H1 (cell line): Measurements from ENCODE around the gene LGALS4. TPM values are rescaled to one million over a fixed set of nuclear protein-coding genes. Genes with fewer than 3 reads are reported as not detected.
"Not testable (repeated sequence)": the region's sequence is repeated elsewhere in the genome, so short reads cannot be mapped to it uniquely, and the experiment has no call there.

ENCODE experiments used
- CTCF ChIA-PET: fragments of 300-600 bp; sonication (Branson Sonifier 250); formaldehyde crosslinking; loops from one replicate; lab custom pipeline; 2021; ENCODE audit not compliant: partially characterized antibody; lab: Charles Lee
- POLR2A ChIA-PET: fragments of 300-600 bp; sonication (Branson Sonifier 250); formaldehyde crosslinking; loops from one replicate; lab custom pipeline; 2021; ENCODE audit warnings: inconsistent platforms; ENCODE audit not compliant: partially characterized antibody; lab: Charles Lee
- DNase-seq, 2 experiments: peaks; one replicate each; pipeline versions ENCODE4 v3.0.0 to v3.0.0-alpha.2; 2010 to 2022; ENCODE audit warnings: low spot score in 2 of 2, low read depth in 1 of 2, mixed read lengths in 1 of 2
- FAIRE-seq: peaks from 2 replicates; lab custom pipeline; 2011; peaks lifted over from hg19 to GRCh38; lab: Jason Lieb, UNC
- H2AFZ ChIP-seq: 2 replicates; pipeline ENCODE4 v1.8.1; 2012; ENCODE audit warnings: low read length, inconsistent platforms
- H2AK5ac ChIP-seq: 2 replicates; pipeline ENCODE4 v1.6.1; 2013; ENCODE audit warnings: low read depth, low read length
- H2BK120ac ChIP-seq: replicated peaks from 2 replicates; pipeline ENCODE3; 2013; ENCODE audit warnings: low read depth, low read length, inconsistent platforms
- H2BK12ac ChIP-seq: 2 replicates; pipeline ENCODE4 v1.6.1; 2013; ENCODE audit warnings: low read depth, low read length
- H2BK15ac ChIP-seq: 2 replicates; pipeline ENCODE4 v1.6.1; 2013; ENCODE audit warnings: low read length
- H2BK20ac ChIP-seq: 2 replicates; pipeline ENCODE4 v1.6.1; 2013; ENCODE audit warnings: low read length
- H2BK5ac ChIP-seq: 2 replicates; pipeline ENCODE4 v1.6.1; 2013; ENCODE audit warnings: low read depth, low read length
- H3K14ac ChIP-seq: 2 replicates; pipeline ENCODE4 v1.6.1; 2013; ENCODE audit warnings: inconsistent platforms; ENCODE audit not compliant: insufficient read length
- H3K18ac ChIP-seq: 2 replicates; pipeline ENCODE4 v1.6.1; 2013; ENCODE audit warnings: low read length; ENCODE audit errors: extremely low read depth
- H3K23ac ChIP-seq: 2 replicates; pipeline ENCODE4 v1.6.1; 2013; ENCODE audit warnings: inconsistent platforms; ENCODE audit not compliant: insufficient read length
- H3K23me2 ChIP-seq: 2 replicates; pipeline ENCODE4 v1.6.1; 2013; ENCODE audit warnings: low read depth, low read length
- H3K27ac ChIP-seq: 2 replicates; pipeline ENCODE4 v1.6.1; 2011; ENCODE audit warnings: low read depth, low read length, inconsistent platforms
- H3K27me3 ChIP-seq, 4 experiments: replicated peaks in 1 of 4; 1 replicate in 1 of 4; 2 replicates in 3 of 4; pipeline versions ENCODE4 v1.6.1 to v1.8.1; 2011 to 2013; ENCODE audit warnings: low read length in 3 of 4, mild to moderate bottlenecking in 3 of 4, inconsistent platforms in 2 of 4, mixed read lengths in 2 of 4, moderate library complexity in 1 of 4; ENCODE audit not compliant: control insufficient read depth in 3 of 4, insufficient read depth in 3 of 4; ENCODE audit errors: extremely low read depth in 1 of 4
- H3K36me3 ChIP-seq, 4 experiments: 2 replicates each; pipeline versions ENCODE4 v1.6.1 to v1.8.1; 2011 to 2013; ENCODE audit warnings: mild to moderate bottlenecking in 4 of 4, low read length in 3 of 4, moderate library complexity in 2 of 4, control low read depth in 1 of 4, inconsistent platforms in 1 of 4; ENCODE audit not compliant: insufficient read depth in 4 of 4, control insufficient read depth in 2 of 4
- H3K4ac ChIP-seq: replicated peaks from 2 replicates; pipeline ENCODE3; 2013; ENCODE audit warnings: low read length, low read depth, mixed read lengths, inconsistent platforms; ENCODE audit not compliant: insufficient read length
- H3K4me1 ChIP-seq, 4 experiments: replicated peaks in 1 of 4; 1 replicate in 1 of 4; 2 replicates in 3 of 4; pipeline versions ENCODE4 v1.6.1 to v1.8.1; 2011 to 2013; ENCODE audit warnings: low read length in 3 of 4, inconsistent platforms in 2 of 4, mixed read lengths in 1 of 4; ENCODE audit not compliant: insufficient read depth in 4 of 4, control insufficient read depth in 3 of 4
- H3K4me2 ChIP-seq, 2 experiments: 2 replicates each; pipeline versions ENCODE4 v1.6.1 to v1.8.1; 2011 to 2013; ENCODE audit warnings: low read depth in 2 of 2, low read length in 2 of 2, control low read depth in 1 of 2, inconsistent platforms in 1 of 2, mild to moderate bottlenecking in 1 of 2; ENCODE audit not compliant: insufficient read depth in 1 of 2
- H3K4me3 ChIP-seq, 4 experiments: fragments of 200-600, 300-600 bp in 1 of 4; sonication (generic), shearing (Covaris generic), sonication (Bioruptor Twin) in 1 of 4; 2 replicates each; pipeline versions ENCODE4 v1.5.1 to v1.8.1; 2011 to 2016; ENCODE audit warnings: low read length in 4 of 4, low read depth in 3 of 4, control low read depth in 2 of 4, inconsistent platforms in 2 of 4, mild to moderate bottlenecking in 2 of 4, mixed read lengths in 1 of 4, moderate library complexity in 1 of 4; ENCODE audit not compliant: insufficient read depth in 2 of 4; ENCODE audit errors: extremely low read depth in 1 of 4
- H3K56ac ChIP-seq: replicated peaks from 2 replicates; pipeline ENCODE3; 2013; ENCODE audit warnings: low read depth, mild to moderate bottlenecking, mixed read lengths, low read length, inconsistent platforms; ENCODE audit not compliant: insufficient read length
- H3K79me1 ChIP-seq: 2 replicates; pipeline ENCODE4 v1.6.1; 2013; ENCODE audit warnings: low read depth, low read length, control low read depth
- H3K79me2 ChIP-seq, 2 experiments: 2 replicates each; pipeline versions ENCODE4 v1.6.1 to v1.8.1; 2012 to 2013; ENCODE audit warnings: low read length in 2 of 2, mild to moderate bottlenecking in 2 of 2, inconsistent platforms in 1 of 2; ENCODE audit not compliant: insufficient read depth in 2 of 2, control insufficient read depth in 1 of 2
- H3K9ac ChIP-seq, 4 experiments: replicated peaks in 1 of 4; 1 replicate in 1 of 4; 2 replicates in 3 of 4; pipeline versions ENCODE4 v1.6.1 to v1.8.1; 2011 to 2013; ENCODE audit warnings: low read depth in 3 of 4, low read length in 3 of 4, control low read depth in 2 of 4, mild to moderate bottlenecking in 2 of 4, moderate library complexity in 2 of 4, inconsistent platforms in 1 of 4; ENCODE audit errors: extremely low read depth in 1 of 4
- H3K9me3 ChIP-seq, 2 experiments: 2 replicates each; pipeline versions ENCODE4 v1.6.1 to v1.8.1; 2012 to 2013; ENCODE audit warnings: mild to moderate bottlenecking in 2 of 2, moderate library complexity in 2 of 2, control low read depth in 1 of 2, inconsistent platforms in 1 of 2, low read depth in 1 of 2, low read length in 1 of 2, mixed read lengths in 1 of 2; ENCODE audit not compliant: insufficient read depth in 2 of 2
- H4K20me1 ChIP-seq, 2 experiments: replicated peaks in 1 of 2; 2 replicates each; pipeline versions ENCODE3 to v1.8.1; 2011 to 2013; ENCODE audit warnings: inconsistent platforms in 2 of 2, low read length in 2 of 2, mild to moderate bottlenecking in 1 of 2; ENCODE audit not compliant: insufficient read depth in 2 of 2, control insufficient read depth in 1 of 2
- H4K5ac ChIP-seq: 2 replicates; pipeline ENCODE4 v1.6.1; 2013; ENCODE audit warnings: low read length, low read depth, mixed read lengths, inconsistent platforms; ENCODE audit not compliant: insufficient read length
- H4K8ac ChIP-seq: 2 replicates; pipeline ENCODE4 v1.8.0; 2013; ENCODE audit warnings: mild to moderate bottlenecking, moderate library complexity, low read length, inconsistent platforms; ENCODE audit not compliant: insufficient read depth; ENCODE audit errors: extremely low read depth
- H4K91ac ChIP-seq: replicated peaks from 2 replicates; pipeline ENCODE3; 2013; ENCODE audit warnings: low read length, mixed read lengths, inconsistent platforms; ENCODE audit not compliant: insufficient read length
- SIX5 ChIP-seq: IDR thresholded peaks from 2 replicates; pipeline ENCODE4 v1.6.1; 2011; ENCODE audit warnings: mild to moderate bottlenecking, low read depth, low read length
- WGBS, 2 experiments: shearing (Covaris generic) in 1 of 2; methylation state at CpG; one replicate each; pipeline versions ENCODE4 v1.1.6 to v1.1.7; 2013 to 2015; ENCODE audit warnings: low lambda C conversion rate in 2 of 2, mixed read lengths in 2 of 2, inconsistent platforms in 1 of 2, low coverage in 1 of 2, missing lambda C conversion rate in 1 of 2; ENCODE audit not compliant: insufficient replicate concordance in 2 of 2, insufficient coverage in 1 of 2, insufficient read length in 1 of 2; ENCODE audit errors: extremely low coverage in 1 of 2, missing lambda C conversion rate in 1 of 2; 5-methylcytosine and 5-hydroxymethylcytosine counted together
- polyA plus RNA-seq, 7 experiments: library from polyadenylated mRNA; depleted of rRNA in 3 of 7; stranded (reverse) in 5 of 7; unstranded in 2 of 7; fragments of >200 nt in 5 of 7; fragments of 200-250 nt in 2 of 7; gene quantifications; 1 replicate in 5 of 7; 2 replicates in 1 of 7; 4 replicates in 1 of 7; pipeline versions ENCODE4 v1.2.1 to v1.2.3, GENCODE V29; 2011 to 2013; ENCODE audit warnings: missing spikeins in 2 of 7, mixed read lengths in 2 of 7
- total RNA-seq: library from RNA; stranded (reverse); fragmentation: NEBNext Ultra II Directional; extraction: Animal tissue kit (Norgen Biotek cat#: 25700); gene quantifications from 2 replicates; pipeline ENCODE4 v1.2.1, GENCODE V29; 2021

LGALS4 gene
- total and polyA plus RNA-seq, 2 of the 8 experiments (the other 6 are each of a cell fraction or from before 2014, with no cell fraction given): 0.32 to 0.37 TPM

DNA sequence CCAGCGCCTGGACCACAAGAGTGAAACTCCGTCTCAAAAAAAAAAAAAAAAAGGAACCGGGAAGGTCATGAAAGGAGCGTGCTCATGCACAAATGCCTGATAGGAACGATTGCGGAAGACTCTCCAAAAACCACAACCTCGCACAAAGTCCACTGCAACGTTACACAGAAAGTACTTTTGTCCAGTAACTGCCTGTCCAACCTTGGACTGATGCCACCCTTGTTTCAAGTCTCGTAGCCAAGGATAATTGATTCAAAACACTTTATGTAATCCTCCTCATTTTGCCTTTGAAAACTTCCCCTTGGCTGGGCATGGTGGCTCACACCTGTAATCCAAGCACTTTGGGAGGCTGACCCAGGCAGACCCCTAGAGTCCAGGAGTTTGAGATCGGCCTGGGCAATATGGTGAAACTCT, 53.1 kb downstream of the LGALS4 start (continued):
- no peak for TF ChIP-seq SIX5

DNA sequence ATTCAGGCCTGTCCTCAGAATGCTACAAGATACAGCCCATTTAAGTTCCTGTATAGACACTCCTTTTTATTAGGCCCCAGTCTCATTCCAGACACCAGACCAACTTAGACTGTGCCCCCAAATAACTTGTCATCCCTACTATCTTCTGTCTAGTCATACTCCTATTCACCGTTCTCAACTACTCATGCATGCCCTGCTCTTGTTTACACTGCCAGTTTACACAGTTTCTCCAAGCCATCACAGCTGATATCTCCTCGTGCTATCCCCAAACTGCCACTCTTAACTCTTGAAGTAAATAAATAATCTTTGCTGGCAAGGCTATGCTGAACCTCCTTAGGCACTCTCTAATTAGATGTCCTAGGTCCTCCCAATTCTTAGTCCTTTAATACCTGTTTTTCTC, 58.5 kb downstream of the LGALS4 start:
- POLR2A ChIA-PET, H3K4me2 ChIP-seq, H3K27me3 ChIP-seq, H3K4me1 ChIP-seq, H3K18ac ChIP-seq, H4K91ac ChIP-seq, CTCF ChIA-PET, H4K5ac ChIP-seq, H3K23ac ChIP-seq, H3K79me1 ChIP-seq, H2BK12ac ChIP-seq, FAIRE-seq, H2AFZ ChIP-seq, H3K56ac ChIP-seq, H2BK120ac ChIP-seq, H4K20me1 ChIP-seq, H4K8ac ChIP-seq, H3K23me2 ChIP-seq, H3K36me3 ChIP-seq, H3K14ac ChIP-seq, H2BK15ac ChIP-seq, H3K79me2 ChIP-seq, H2BK5ac ChIP-seq, H3K9me3 ChIP-seq, DNase-seq, H3K9ac ChIP-seq, H2BK20ac ChIP-seq, H3K27ac ChIP-seq, H3K4me3 ChIP-seq, H2AK5ac ChIP-seq, H3K4ac ChIP-seq: not testable (repeated sequence)
- WGBS, 2 experiments: 85% methylated on average over 2 of the region's 2 CpGs; no CpG with 5 or more reads in 1 of the 2 experiments
